ENCODE results near the gene KPTN.

The KPTN gene

DNA sequence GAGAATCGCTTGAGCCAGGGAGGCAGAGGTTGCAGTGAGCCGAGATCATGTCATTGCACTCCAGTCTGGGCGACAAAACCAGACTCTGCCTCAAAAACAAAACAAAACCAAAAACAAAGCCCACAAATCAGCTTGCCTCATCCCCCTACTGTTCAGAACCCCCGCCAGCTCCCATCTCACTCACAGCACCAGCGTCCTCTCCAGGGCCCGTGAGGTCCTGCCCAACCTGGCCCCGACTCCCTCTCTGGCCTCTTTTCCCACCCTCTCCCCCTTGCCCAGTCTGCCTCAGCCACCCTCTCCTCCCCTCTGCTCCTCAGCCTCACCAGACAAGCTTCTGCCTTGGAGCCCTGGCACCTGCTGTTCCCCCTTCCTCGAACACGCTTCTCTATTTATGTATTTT is 16.1 kb downstream of the KPTN start:
- Mint-ChIP-seq H3K9me3 (no peaks in the 10 kb centered on the region), H3K4me3 (no peak overlapping the region), H3K27ac (no peak overlapping the region), H3K36me3 (ENCODE audit: low read depth) (no peaks in the 10 kb centered on the region), H3K4me1 (peaks cover 10% of the 10 kb centered on the region), H3K27me3 (ENCODE audit: low read depth) (peaks cover 79% of the 10 kb centered on the region)
- TF ChIP-seq, protein P1, sequence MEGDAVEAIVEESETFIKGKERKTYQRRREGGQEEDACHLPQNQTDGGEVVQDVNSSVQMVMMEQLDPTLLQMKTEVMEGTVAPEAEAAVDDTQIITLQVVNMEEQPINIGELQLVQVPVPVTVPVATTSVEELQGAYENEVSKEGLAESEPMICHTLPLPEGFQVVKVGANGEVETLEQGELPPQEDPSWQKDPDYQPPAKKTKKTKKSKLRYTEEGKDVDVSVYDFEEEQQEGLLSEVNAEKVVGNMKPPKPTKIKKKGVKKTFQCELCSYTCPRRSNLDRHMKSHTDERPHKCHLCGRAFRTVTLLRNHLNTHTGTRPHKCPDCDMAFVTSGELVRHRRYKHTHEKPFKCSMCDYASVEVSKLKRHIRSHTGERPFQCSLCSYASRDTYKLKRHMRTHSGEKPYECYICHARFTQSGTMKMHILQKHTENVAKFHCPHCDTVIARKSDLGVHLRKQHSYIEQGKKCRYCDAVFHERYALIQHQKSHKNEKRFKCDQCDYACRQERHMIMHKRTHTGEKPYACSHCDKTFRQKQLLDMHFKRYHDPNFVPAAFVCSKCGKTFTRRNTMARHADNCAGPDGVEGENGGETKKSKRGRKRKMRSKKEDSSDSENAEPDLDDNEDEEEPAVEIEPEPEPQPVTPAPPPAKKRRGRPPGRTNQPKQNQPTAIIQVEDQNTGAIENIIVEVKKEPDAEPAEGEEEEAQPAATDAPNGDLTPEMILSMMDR (IDR thresholded peaks at IDR 0.05; ENCODE audit: unreplicated experiment in 3 of 3) = no peak

- H3K27ac Mint-ChIP-seq = no peak overlapping the region
- peaks cover under 1% of the 10 kb centered on the region for H3K4me1 Mint-ChIP-seq
- H3K27me3 Mint-ChIP-seq (ENCODE audit: low read depth) = peaks cover 73% of the 10 kb centered on the region
- no peak overlapping the region for H3K4me3 Mint-ChIP-seq
- H3K36me3 Mint-ChIP-seq (ENCODE audit: low read depth) = no peaks in the 10 kb centered on the region
- TF ChIP-seq, protein P1 (IDR thresholded peaks at IDR 0.05; ENCODE audit: unreplicated experiment in 3 of 3) = no peak
- H3K9me3 Mint-ChIP-seq = no peaks in the 10 kb centered on the region
Observed at GRCh38 chr19:47465957-47466356, 18.1 kb downstream of the KPTN start.

DNA sequence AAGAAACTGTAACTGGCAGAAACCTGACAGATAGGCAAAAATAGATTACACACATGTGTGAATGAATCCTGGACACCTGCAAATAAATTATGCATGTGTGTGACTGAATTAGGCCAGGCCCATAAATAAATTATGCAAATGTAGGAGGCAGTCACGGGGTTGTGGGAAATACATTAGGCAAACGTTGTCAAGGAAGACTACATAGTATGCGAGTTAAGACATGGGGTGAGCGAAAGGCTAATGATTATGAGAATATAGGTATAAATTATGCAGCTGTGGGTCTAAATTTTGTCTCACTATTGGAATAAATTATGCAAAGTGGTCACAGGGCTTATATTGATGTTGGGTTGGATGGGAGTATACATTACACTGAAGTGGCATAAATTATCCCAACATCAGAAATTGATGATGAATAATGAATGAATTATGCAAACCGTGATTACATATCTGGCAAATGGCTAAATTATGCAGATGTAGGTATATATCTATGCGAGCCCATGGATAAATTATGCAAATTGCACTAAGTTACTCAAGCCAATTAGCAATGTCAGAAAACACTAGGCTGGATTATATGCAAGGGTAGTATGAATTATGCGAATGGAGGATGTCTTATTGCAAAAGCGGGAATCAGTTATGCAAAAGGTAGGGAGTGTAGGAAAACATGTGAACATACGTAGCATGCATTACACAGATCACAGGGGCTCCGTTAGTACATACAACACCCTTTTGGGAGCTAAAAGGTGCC is 19.2 kb downstream of the KPTN start:
- TF ChIP-seq, protein P1 (IDR thresholded peaks at IDR 0.05; ENCODE audit: unreplicated experiment in 3 of 3) = no peak
- peaks cover 62% of the 10 kb centered on the region for H3K27me3 Mint-ChIP-seq (ENCODE audit: low read depth)
- H3K4me1 Mint-ChIP-seq = no peaks in the 10 kb centered on the region
- H3K9me3 Mint-ChIP-seq = no peaks in the 10 kb centered on the region
- no peak overlapping the region for H3K27ac Mint-ChIP-seq
- H3K4me3 Mint-ChIP-seq = no peak overlapping the region
- no peaks in the 10 kb centered on the region for H3K36me3 Mint-ChIP-seq (ENCODE audit: low read depth)

DNA sequence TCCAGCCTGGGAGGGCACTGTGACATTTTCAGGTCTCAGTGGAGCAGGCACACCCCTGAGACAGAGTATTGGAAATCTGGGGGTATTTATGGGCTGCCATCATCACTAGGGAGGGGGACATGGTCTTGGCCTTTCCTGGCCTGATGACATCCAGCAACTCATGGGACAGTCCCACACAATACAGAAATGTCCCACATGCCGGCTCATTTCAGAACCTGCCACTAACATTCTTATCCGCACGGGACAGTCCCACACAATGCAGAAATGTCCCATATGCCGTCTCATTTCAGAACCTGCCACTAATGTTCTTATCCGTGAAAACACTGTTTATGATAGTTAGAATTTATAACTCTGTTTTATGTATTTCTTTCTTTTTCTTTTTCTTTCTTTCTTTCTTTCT is 22.1 kb downstream of the KPTN start:
- peaks cover 34% of the 10 kb centered on the region for H3K27me3 Mint-ChIP-seq (ENCODE audit: low read depth)
- no peaks in the 10 kb centered on the region for H3K36me3 Mint-ChIP-seq (ENCODE audit: low read depth)
- no peak overlapping the region for H3K4me3 Mint-ChIP-seq
- H3K27ac Mint-ChIP-seq = no peak overlapping the region
- H3K9me3 Mint-ChIP-seq = no peaks in the 10 kb centered on the region
- H3K4me1 Mint-ChIP-seq = no peaks in the 10 kb centered on the region
- TF ChIP-seq, protein P1 (IDR thresholded peaks at IDR 0.05; ENCODE audit: unreplicated experiment in 3 of 3) = no peak

DNA sequence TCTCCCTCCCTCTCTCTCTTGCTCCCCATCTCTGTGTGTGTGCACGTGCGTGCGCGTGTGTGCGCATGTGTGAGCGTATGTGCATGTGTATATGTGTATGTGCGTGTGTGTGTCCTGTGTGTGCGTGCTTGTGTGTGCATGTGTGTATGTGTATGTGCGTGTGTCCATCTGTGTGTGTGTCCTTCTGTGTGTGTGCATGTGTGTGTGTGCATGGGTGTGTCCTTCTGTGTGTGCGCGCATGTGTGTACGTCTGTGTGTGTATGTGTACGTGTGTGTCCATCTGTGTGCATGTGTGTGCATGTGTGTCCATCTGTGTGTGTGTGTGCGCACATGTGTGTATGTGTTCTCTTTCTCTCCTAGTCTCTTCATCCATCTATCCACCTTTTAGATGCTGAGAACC is 24.5 kb downstream of the KPTN start:
- no peaks in the 10 kb centered on the region for H3K4me1 Mint-ChIP-seq
- peaks cover 40% of the 10 kb centered on the region for H3K27me3 Mint-ChIP-seq (ENCODE audit: low read depth)
- no peak overlapping the region for H3K4me3 Mint-ChIP-seq
- peaks cover 12% of the 10 kb centered on the region for H3K9me3 Mint-ChIP-seq
- TF ChIP-seq, protein P1 (IDR thresholded peaks at IDR 0.05; ENCODE audit: unreplicated experiment in 3 of 3) = no peak
- H3K36me3 Mint-ChIP-seq (ENCODE audit: low read depth) = no peaks in the 10 kb centered on the region
- H3K27ac Mint-ChIP-seq = no peak overlapping the region

GRCh38 chr19:47458672-47459071 is 25.3 kb downstream of the KPTN start:
- H3K36me3 Mint-ChIP-seq (ENCODE audit: low read depth) = no peaks in the 10 kb centered on the region
- TF ChIP-seq, protein P1 (IDR thresholded peaks at IDR 0.05; ENCODE audit: unreplicated experiment in 3 of 3) = no peak
- peaks cover 18% of the 10 kb centered on the region for H3K9me3 Mint-ChIP-seq

More at GRCh38 chr19:47458672-47459071, 25.3 kb downstream of the KPTN start:
- peaks cover 46% of the 10 kb centered on the region for H3K27me3 Mint-ChIP-seq (ENCODE audit: low read depth)
- H3K27ac Mint-ChIP-seq = no peak overlapping the region
- no peaks in the 10 kb centered on the region for H3K4me1 Mint-ChIP-seq
- no peak overlapping the region for H3K4me3 Mint-ChIP-seq

Measured in nephron (organoid).